Uterus (tissue), 4 donors: ENCODE results near the gene ZNF701. TPM values are rescaled to one million over a fixed set of nuclear protein-coding genes. Genes with fewer than 3 reads are reported as not detected.
"Not testable (repeated sequence)": the region's sequence is repeated elsewhere in the genome, so short reads cannot be mapped to it uniquely, and the experiment has no call there.

Experiments used
- DNase-seq, 2 donors: peaks; one replicate each; pipeline ENCODE4 v3.0.0-alpha.2; 2019 to 2020
- H3K27ac ChIP-seq, 2 donors: fragments of 200-600 bp; sonication (generic); 1 replicate in 1 of 2; 2 replicates in 1 of 2; pipeline ENCODE4 v1.5.1; 2016 to 2018
- H3K27me3 ChIP-seq, 2 donors: fragments of 200-600 bp; sonication (generic); one replicate each; pipeline ENCODE4 v1.5.1; 2018 to 2019; ENCODE audit warnings: control low read depth in 1 of 2
- H3K36me3 ChIP-seq, 2 donors: fragments of 200-600 bp; sonication (generic); one replicate each; pipeline ENCODE4 v1.5.1; 2019; ENCODE audit warnings: control low read depth in 1 of 2
- H3K4me1 ChIP-seq, 2 donors: fragments of 200-600 bp; sonication (generic); one replicate each; pipeline ENCODE4 v1.5.1; 2018 to 2019; ENCODE audit warnings: control low read depth in 1 of 2
- H3K4me3 ChIP-seq, 2 donors: fragments of 200-600 bp; sonication (generic); 1 replicate in 1 of 2; 2 replicates in 1 of 2; pipeline ENCODE4 v1.5.1; 2018 to 2019; ENCODE audit warnings: mild to moderate bottlenecking in 1 of 2
- H3K9me3 ChIP-seq, 2 donors: fragments of 200-600 bp; sonication (generic); one replicate each; pipeline ENCODE4 v1.5.1; 2019; ENCODE audit warnings: control low read depth in 1 of 2
- CTCF ChIP-seq, 4 experiments: fragments of 200-600 bp in 2 of 4; fragments of 450-650 bp in 2 of 4; sonication (generic) in 2 of 4; IDR thresholded peaks; one replicate each; pipeline ENCODE4 v1.5.1; 2016 to 2019; ENCODE audit warnings: antibody characterized with exemption in 4 of 4, mild to moderate bottlenecking in 2 of 4, moderate library complexity in 1 of 4
- POLR2A ChIP-seq, 2 donors: fragments of 450-650 bp; IDR thresholded peaks; one replicate each; pipeline ENCODE4 v1.6.1; 2016; ENCODE audit warnings: antibody characterized with exemption in 2 of 2, mild to moderate bottlenecking in 1 of 2, moderate library complexity in 1 of 2
- intact Hi-C: fragments of 100-400 bp; cut with DNase I; formaldehyde crosslinking; loops from one replicate; pipeline ENCODE4 v1.15.1; 2023; ENCODE audit warnings: low total_unique reads
- total RNA-seq, 4 donors: library from RNA; depleted of rRNA in 3 of 4; stranded (reverse); fragments of >200 nt in 3 of 4; gene quantifications; one replicate each; pipeline versions ENCODE4 v1.1.0 to v1.2.4, GENCODE V29; 2014 to 2023
- donor health status: DM: yes; HTN: yes; CAD: no.

ZNF701 gene
- total RNA-seq, 4 donors from 2014 or later: 2.9 to 32.8 (median 16.7) TPM

GRCh38 chr19:52554216-52554971, 15.7 kb upstream of the ZNF701 start:
- no peak overlapping the region for H3K27ac ChIP-seq
- TF ChIP-seq POLR2A (IDR thresholded peaks at IDR 0.05) (no peak), CTCF (IDR thresholded peaks at IDR 0.05) (no peak)
- H3K36me3 ChIP-seq: no peaks in the 10 kb centered on the region
- DNase-seq: no peak
- intact Hi-C loops: no loop called here
- no peaks in the 10 kb centered on the region for H3K27me3 ChIP-seq
- no peaks in the 10 kb centered on the region for H3K4me1 ChIP-seq
- H3K4me3 ChIP-seq: no peak overlapping the region
- no peaks in the 10 kb centered on the region for H3K9me3 ChIP-seq

- no peak for TF ChIP-seq POLR2A (IDR thresholded peaks at IDR 0.05)
- DNase-seq: no peak
- H3K4me3 ChIP-seq: no peak overlapping the region
- no peaks in the 10 kb centered on the region for H3K4me1 ChIP-seq
- no peaks in the 10 kb centered on the region for H3K27me3 ChIP-seq
- H3K9me3 ChIP-seq: no peaks in the 10 kb centered on the region
- intact Hi-C loops: no loop called here
- no peaks in the 10 kb centered on the region for H3K36me3 ChIP-seq
- H3K27ac ChIP-seq: no peak overlapping the region
Observed at GRCh38 chr19:52557231-52557995, 12.7 kb upstream of the ZNF701 start.

GRCh38 chr19:52558732-52559445, 11.2 kb upstream of the ZNF701 start:
- H3K4me1 ChIP-seq, intact Hi-C loops, H3K27ac ChIP-seq, DNase-seq, H3K27me3 ChIP-seq, H3K4me3 ChIP-seq, H3K36me3 ChIP-seq, H3K9me3 ChIP-seq: not testable (repeated sequence)

- DNase-seq, intact Hi-C loops, H3K27me3 ChIP-seq, H3K4me3 ChIP-seq, H3K36me3 ChIP-seq, H3K27ac ChIP-seq, H3K4me1 ChIP-seq, H3K9me3 ChIP-seq: not testable (repeated sequence)
Observed at GRCh38 chr19:52561611-52562010, 8.5 kb upstream of the ZNF701 start.

DNA sequence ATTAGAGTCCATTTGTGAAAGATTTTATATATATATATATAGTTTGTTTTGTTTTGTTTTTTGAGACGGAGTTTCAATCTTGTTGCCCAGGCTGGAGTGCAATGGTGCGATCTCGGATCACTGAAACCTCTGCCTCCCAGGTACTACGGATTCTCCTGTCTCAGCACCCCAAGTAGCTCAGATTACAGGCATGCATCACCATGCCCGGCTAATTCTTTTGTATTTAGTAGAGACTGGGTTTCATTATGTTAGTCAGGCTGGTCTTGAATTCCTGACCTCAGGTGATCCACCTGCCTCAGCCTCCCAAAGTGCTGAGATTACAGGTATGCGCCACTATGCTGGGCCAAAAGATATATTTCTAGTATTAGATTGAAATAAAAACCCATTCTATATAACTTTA, 4.0 kb upstream of the ZNF701 start:
- no peak for DNase-seq
- no peaks in the 10 kb centered on the region for H3K36me3 ChIP-seq
- intact Hi-C loops: no loop called here
- no peak overlapping the region for H3K27ac ChIP-seq
- H3K4me3 ChIP-seq: no peak overlapping the region
- no peaks in the 10 kb centered on the region for H3K4me1 ChIP-seq
- no peaks in the 10 kb centered on the region for H3K27me3 ChIP-seq
- TF ChIP-seq CTCF (IDR thresholded peaks at IDR 0.05) (no peak), POLR2A (IDR thresholded peaks at IDR 0.05) (no peak)
- H3K9me3 ChIP-seq: no peaks in the 10 kb centered on the region

- H3K4me1 ChIP-seq: no peaks in the 10 kb centered on the region
- no peak for DNase-seq
- no peak overlapping the region for H3K27ac ChIP-seq
- TF ChIP-seq CTCF (IDR thresholded peaks at IDR 0.05) (no peak), POLR2A (IDR thresholded peaks at IDR 0.05) (no peak)
- H3K9me3 ChIP-seq: no peaks in the 10 kb centered on the region
- H3K4me3 ChIP-seq: no peak overlapping the region
- no peaks in the 10 kb centered on the region for H3K27me3 ChIP-seq
- intact Hi-C loops: no loop called here
- H3K36me3 ChIP-seq: no peaks in the 10 kb centered on the region
Observed at GRCh38 chr19:52566588-52566987, 3.5 kb upstream of the ZNF701 start.
